CD14-positive monocyte (primary cell): Measurements from ENCODE around the gene PUDP. TPM values are rescaled to one million over a fixed set of nuclear protein-coding genes. Genes with fewer than 3 reads are reported as not detected.
A peak's percentile ranks its signal among the peaks of the same experiment; 100 is the strongest.

Source experiments
- DNase-seq, 3 donors: peaks; one replicate each; pipeline ENCODE4 v3.0.0-alpha.2; 2011 to 2022
- H2AFZ ChIP-seq: 2 replicates; pipeline ENCODE4 v1.6.0; 2012; ENCODE audit warnings: mild to moderate bottlenecking, low read depth, low read length, inconsistent platforms; ENCODE audit not compliant: insufficient read depth, poor library complexity, severe bottlenecking
- H3K27ac ChIP-seq, 2 donors: 1 replicate in 1 of 2; 2 replicates in 1 of 2; pipeline ENCODE4 v1.5.1; 2012 to 2013; ENCODE audit warnings: low read length in 2 of 2, control low read depth in 1 of 2, inconsistent platforms in 1 of 2, low read depth in 1 of 2, mild to moderate bottlenecking in 1 of 2
- H3K27me3 ChIP-seq, 2 donors: one replicate each; pipeline versions ENCODE4 v1.6.0 to v1.6.1; 2011 to 2013; ENCODE audit warnings: low read length in 2 of 2; ENCODE audit not compliant: control insufficient read depth in 2 of 2, insufficient read depth in 2 of 2
- H3K36me3 ChIP-seq, 2 donors: replicated peaks in 1 of 2; 1 replicate in 1 of 2; 2 replicates in 1 of 2; pipeline versions ENCODE4 v1.5.1 to v1.6.1; 2012 to 2013; ENCODE audit warnings: low read length in 2 of 2, control low read depth in 1 of 2, inconsistent platforms in 1 of 2, mild to moderate bottlenecking in 1 of 2; ENCODE audit not compliant: insufficient read depth in 2 of 2, control insufficient read depth in 1 of 2
- H3K4me1 ChIP-seq, 2 donors: 1 replicate in 1 of 2; 2 replicates in 1 of 2; pipeline versions ENCODE4 v1.5.1 to v1.6.1; 2012 to 2013; ENCODE audit warnings: low read length in 2 of 2, control low read depth in 1 of 2, inconsistent platforms in 1 of 2, mild to moderate bottlenecking in 1 of 2, moderate library complexity in 1 of 2; ENCODE audit not compliant: insufficient read depth in 2 of 2, control insufficient read depth in 1 of 2
- H3K4me2 ChIP-seq: replicated peaks from 2 replicates; pipeline ENCODE3; 2012; ENCODE audit warnings: low read length, moderate library complexity, mild to moderate bottlenecking; ENCODE audit not compliant: poor library complexity, severe bottlenecking; ENCODE audit errors: extremely low read depth
- H3K4me3 ChIP-seq, 3 experiments: fragments of 200-600 bp in 1 of 3; sonication (generic) in 1 of 3; replicated peaks in 1 of 3; 1 replicate in 2 of 3; 2 replicates in 1 of 3; pipeline ENCODE4 v1.5.1; 2011 to 2013; ENCODE audit warnings: low read length in 3 of 3, mild to moderate bottlenecking in 3 of 3, control low read depth in 2 of 3, low read depth in 2 of 3, inconsistent platforms in 1 of 3, moderate library complexity in 1 of 3
- H3K79me2 ChIP-seq: 2 replicates; pipeline ENCODE4 v1.6.0; 2012; ENCODE audit warnings: mild to moderate bottlenecking, control low read depth, inconsistent platforms, low read length, moderate library complexity; ENCODE audit not compliant: insufficient read depth
- H3K9ac ChIP-seq: 2 replicates; pipeline ENCODE4 v1.6.0; 2017; ENCODE audit warnings: low read length, mild to moderate bottlenecking; ENCODE audit not compliant: insufficient read depth, poor library complexity, severe bottlenecking
- H3K9me3 ChIP-seq, 2 donors: replicated peaks in 1 of 2; 1 replicate in 1 of 2; 2 replicates in 1 of 2; pipeline versions ENCODE4 v1.5.1 to v1.6.1; 2012 to 2013; ENCODE audit warnings: low read length in 2 of 2, control low read depth in 1 of 2; ENCODE audit not compliant: control insufficient read depth in 1 of 2, insufficient read depth in 1 of 2
- H4K20me1 ChIP-seq: 2 replicates; pipeline ENCODE4 v1.6.0; 2012; ENCODE audit warnings: mild to moderate bottlenecking, low read length, control low read depth, moderate library complexity; ENCODE audit not compliant: insufficient read depth
- H3K27ac Mint-ChIP-seq, 7 donors: one replicate each; pipeline ENCODE4 v1.8.0; 2020; ENCODE audit warnings: mild to moderate bottlenecking in 7 of 7, mixed read lengths in 7 of 7, moderate library complexity in 6 of 7, inconsistent platforms in 2 of 7
- H3K27me3 Mint-ChIP-seq, 3 donors: one replicate each; pipeline ENCODE4 v1.8.0; 2021 to 2022; ENCODE audit warnings: low read depth in 3 of 3, mild to moderate bottlenecking in 3 of 3, mixed read lengths in 3 of 3, moderate library complexity in 3 of 3, inconsistent platforms in 1 of 3
- H3K36me3 Mint-ChIP-seq, 2 donors: one replicate each; pipeline ENCODE4 v1.8.0; 2020; ENCODE audit warnings: mixed read lengths in 2 of 2, inconsistent platforms in 1 of 2, mild to moderate bottlenecking in 1 of 2
- H3K4me1 Mint-ChIP-seq: one replicate; pipeline ENCODE4 v1.8.0; 2020; ENCODE audit warnings: mild to moderate bottlenecking, mixed read lengths
- H3K4me3 Mint-ChIP-seq, 2 donors: one replicate each; pipeline ENCODE4 v1.8.0; 2020; ENCODE audit warnings: mild to moderate bottlenecking in 2 of 2, mixed read lengths in 2 of 2, moderate library complexity in 1 of 2
- H3K9me3 Mint-ChIP-seq, 7 donors: one replicate each; pipeline ENCODE4 v1.8.0; 2020 to 2022; ENCODE audit warnings: mixed read lengths in 7 of 7, mild to moderate bottlenecking in 6 of 7, moderate library complexity in 6 of 7, inconsistent platforms in 2 of 7
- CTCF ChIP-seq: fragments of 200-600 bp; IDR thresholded peaks from one replicate; pipeline ENCODE4 v1.8.0; 2022; ENCODE audit warnings: antibody characterized with exemption, mild to moderate bottlenecking
- WGBS: methylation state at CpG from one replicate; pipeline ENCODE4 v1.1.5; 2013; ENCODE audit warnings: missing lambda C conversion rate; ENCODE audit not compliant: insufficient coverage; 5-methylcytosine and 5-hydroxymethylcytosine counted together
- intact Hi-C, 2 donors: fragments of 100-400 bp; cut with micrococcal nuclease; formaldehyde crosslinking; loops; one replicate each; pipeline versions ENCODE4 v1.15.0 to v1.15.1; 2023
- polyA minus RNA-seq: library from RNA; depleted of rRNA, polyadenylated mRNA; stranded (reverse); fragments of >200 nt; gene quantifications from 2 replicates; pipeline ENCODE4 v1.2.3, GENCODE V29; 2012
- polyA plus RNA-seq, 3 donors: library from polyadenylated mRNA; depleted of rRNA in 1 of 3; unstranded in 2 of 3; stranded (reverse) in 1 of 3; fragments of 300-500 nt in 2 of 3; fragments of >200 nt in 1 of 3; fragmentation: Illumina TruSeq in 2 of 3; gene quantifications; 1 replicate in 2 of 3; 2 replicates in 1 of 3; pipeline ENCODE4 v1.2.3, GENCODE V29; 2012 to 2021
- total RNA-seq, 12 experiments: library from RNA in 1 of 12; stranded (reverse) in 1 of 12; fragments of 120-200 nt in 1 of 12; gene quantifications; one replicate each; pipeline ENCODE4 v1.2.4 and lab custom pipeline; 2013 to 2026; ENCODE audit warnings: mixed read lengths in 6 of 12, inconsistent platforms in 1 of 12

PUDP gene
- 9.6 TPM for total RNA-seq (2013)
- 10 to 100 TPM; 21.4 to 49.5 (median 45.4) TPM for polyA plus RNA-seq
- 9.1 and 14.8 TPM in 2 replicates for polyA minus RNA-seq
- 1.7 to 7.6 (median 5.8) reads per million in 11 experiments for total RNA-seq (lab: John Stamatoyannopoulos, UW)

GRCh38 chrX:7147978-7148854 is at the start of gene PUDP:
PUDP (minus strand) TSS chrX:7148153; CDS start chrX:7148113, 40 bp downstream.
- Histone ChIP-seq H2AFZ (peak within 1 kb of the TSS; percentile 96), H3K4me2 (peak within 1 kb of the TSS; percentile 97), H3K36me3 (no peaks in the 10 kb centered on the region), H3K4me1 (peaks cover 21 to 37% of the 10 kb centered on the region in 2 donors), H3K27me3 (no peaks in the 10 kb centered on the region), H3K9me3 (no peaks in the 10 kb centered on the region), H3K9ac (peak within 1 kb of the TSS; percentile 88), H3K4me3 (peak within 1 kb of the TSS; percentile 91 to 98 (median 95)), H4K20me1 (peaks cover 25% of the 10 kb centered on the region), H3K79me2 (peaks cover 51% of the 10 kb centered on the region), H3K27ac (peak within 1 kb of the TSS; percentile 73 to 87)
- intact Hi-C loops, result loop anchor here in 1 of 2 donors (10.0 kb wide), 1 partner anchor 107 kb away; no protein-coding TSS in a partner anchor
- Mint-ChIP-seq H3K9me3 (peaks cover 0 to 3% (median 0%) of the 10 kb centered on the region in 7 donors), H3K27ac (peak within 1 kb of the TSS; percentile 83 to 94 (median 90)), H3K4me3 (peak within 1 kb of the TSS; percentile 82 to 89), H3K27me3 (peaks cover 0 to 6% (median 0%) of the 10 kb centered on the region in 3 donors), H3K36me3 (peaks cover 0 to 2% of the 10 kb centered on the region in 2 donors), H3K4me1 (peaks cover 26% of the 10 kb centered on the region)
- TF ChIP-seq CTCF, result no peak
- peak; percentile 80 to 86 (median 81) for DNase-seq
- WGBS, result 0% methylated on average over 45 of the region's 76 CpGs

GRCh38 chrX:7194606-7195005 is 46.7 kb upstream of the PUDP start:
- Mint-ChIP-seq H3K4me3 (no peak overlapping the region), H3K4me1 (no peaks in the 10 kb centered on the region), H3K27me3 (no peaks in the 10 kb centered on the region), H3K27ac (no peak overlapping the region), H3K36me3 (peaks cover 4 to 10% of the 10 kb centered on the region in 2 donors), H3K9me3 (peaks cover 0 to 4% (median 0%) of the 10 kb centered on the region in 7 donors)
- no CpG with 5 or more reads among the region's 11 CpGs for WGBS
- no peak overlapping the region for H3K4me2 ChIP-seq
- H3K27me3 ChIP-seq, result no peaks in the 10 kb centered on the region
- H3K79me2 ChIP-seq, result no peaks in the 10 kb centered on the region
- no peaks in the 10 kb centered on the region for H3K36me3 ChIP-seq
- H3K4me3 ChIP-seq, result no peak overlapping the region
- H3K4me1 ChIP-seq, result no peaks in the 10 kb centered on the region
- DNase-seq, result no peak
- H3K9ac ChIP-seq, result no peak overlapping the region
- no peak for TF ChIP-seq CTCF
- no peaks in the 10 kb centered on the region for H4K20me1 ChIP-seq
- intact Hi-C loops, result no loop called here
- H3K9me3 ChIP-seq, result no peaks in the 10 kb centered on the region
- no peak overlapping the region for H2AFZ ChIP-seq
- H3K27ac ChIP-seq, result no peak overlapping the region
